RWPE2 (cell line): ENCODE measurements around the gene RIMS4.

Experiments used
- ATAC-seq: fragments of 200-7000 bp; cut with Tn5 transposase; 3 replicates; pipeline ENCODE4 v1.9.1; 2021; ENCODE audit warnings: low read depth
- DNase-seq: peaks from one replicate; pipeline ENCODE4 v3.0.0-alpha.2; 2020; ENCODE audit warnings: low spot score
- H3K27ac ChIP-seq: fragments of 450-650 bp; 2 replicates; pipeline ENCODE4 v1.5.1; 2017; ENCODE audit warnings: mild to moderate bottlenecking; ENCODE audit not compliant: poor library complexity, severe bottlenecking
- H3K27me3 ChIP-seq: fragments of 250-450 bp; sonication (Bioruptor Pico); 2 replicates; pipeline ENCODE4 v1.5.1; 2021; ENCODE audit warnings: mild to moderate bottlenecking, moderate library complexity; ENCODE audit not compliant: insufficient read depth, poor library complexity, severe bottlenecking
- H3K36me3 ChIP-seq: fragments of 250-450 bp; sonication (Bioruptor Pico); 2 replicates; pipeline ENCODE4 v1.5.1; 2020; ENCODE audit warnings: low read depth, mild to moderate bottlenecking, moderate library complexity
- H3K4me1 ChIP-seq: fragments of 250-450 bp; sonication (Bioruptor Pico); 2 replicates; pipeline ENCODE4 v1.5.1; 2021; ENCODE audit warnings: mild to moderate bottlenecking, moderate library complexity; ENCODE audit not compliant: insufficient read depth, poor library complexity, severe bottlenecking
- H3K4me3 ChIP-seq: fragments of 250-450 bp; sonication (Bioruptor Pico); 2 replicates; pipeline ENCODE4 v1.5.1; 2021; ENCODE audit warnings: mild to moderate bottlenecking, moderate library complexity; ENCODE audit not compliant: severe bottlenecking
- H3K9me3 ChIP-seq: fragments of 250-450 bp; sonication (Bioruptor Pico); 2 replicates; pipeline ENCODE4 v1.5.1; 2021; ENCODE audit warnings: mild to moderate bottlenecking, moderate library complexity; ENCODE audit not compliant: severe bottlenecking
- CTCF ChIP-seq: fragments of 450-650 bp; IDR thresholded peaks from one replicate; pipeline ENCODE4 v1.5.1; 2017; ENCODE audit warnings: mild to moderate bottlenecking, moderate library complexity; ENCODE audit not compliant: poor library complexity, severe bottlenecking

The RIMS4 gene

DNA sequence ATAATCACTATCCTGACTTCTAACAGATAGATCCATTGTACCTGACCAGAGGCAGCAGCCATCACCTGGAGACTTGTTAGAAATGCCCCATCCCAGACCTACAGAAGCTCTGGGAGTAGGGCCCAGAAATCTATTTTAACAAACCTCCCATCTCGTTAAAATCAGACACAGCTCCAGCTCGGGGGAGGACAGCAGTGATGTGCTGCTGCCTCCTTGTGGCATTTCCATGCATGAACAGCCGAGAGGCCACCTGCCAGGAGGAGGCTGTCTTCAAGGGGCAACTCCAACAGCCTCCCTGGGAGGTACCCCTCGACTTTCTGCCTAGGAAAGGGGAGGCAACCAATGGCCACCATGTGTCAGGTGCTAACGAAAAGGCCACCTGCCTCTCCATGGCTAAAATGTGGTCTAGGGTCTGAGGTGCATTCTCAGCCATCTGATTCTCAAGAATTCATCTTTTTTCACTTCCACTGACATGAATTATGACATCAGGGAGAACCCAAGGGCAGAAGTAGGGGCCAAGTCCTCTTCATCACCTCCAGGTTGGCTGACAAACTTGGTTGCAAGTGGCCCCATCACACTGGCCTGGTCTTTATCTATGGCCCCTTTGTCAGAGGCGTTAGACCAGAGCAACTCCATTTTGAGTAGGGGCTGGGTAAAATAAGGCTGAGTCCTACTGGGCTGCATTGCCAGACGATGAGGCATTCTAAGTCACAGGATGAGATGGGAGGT lies 76.8 kb downstream of the RIMS4 start:
- Histone ChIP-seq H3K27ac (no peak overlapping the region), H3K27me3 (no peaks in the 10 kb centered on the region), H3K4me3 (no peak overlapping the region), H3K9me3 (no peaks in the 10 kb centered on the region), H3K4me1 (peaks cover 35% of the 10 kb centered on the region), H3K36me3 (no peaks in the 10 kb centered on the region)
- no peak for DNase-seq
- TF ChIP-seq CTCF: peak; percentile 100
- peak; percentile 20 for ATAC-seq

- no peaks in the 10 kb centered on the region for H3K9me3 ChIP-seq
- H3K4me3 ChIP-seq: no peak overlapping the region
- ATAC-seq: no peak
- H3K36me3 ChIP-seq: no peaks in the 10 kb centered on the region
- peaks cover 44% of the 10 kb centered on the region for H3K4me1 ChIP-seq
- TF ChIP-seq CTCF: no peak
- H3K27me3 ChIP-seq: no peaks in the 10 kb centered on the region
- no peak for DNase-seq
- peak overlapping the region; percentile 91 for H3K27ac ChIP-seq
Measured at GRCh38 chr20:44732327-44732726, 78.0 kb downstream of the RIMS4 start.

DNA sequence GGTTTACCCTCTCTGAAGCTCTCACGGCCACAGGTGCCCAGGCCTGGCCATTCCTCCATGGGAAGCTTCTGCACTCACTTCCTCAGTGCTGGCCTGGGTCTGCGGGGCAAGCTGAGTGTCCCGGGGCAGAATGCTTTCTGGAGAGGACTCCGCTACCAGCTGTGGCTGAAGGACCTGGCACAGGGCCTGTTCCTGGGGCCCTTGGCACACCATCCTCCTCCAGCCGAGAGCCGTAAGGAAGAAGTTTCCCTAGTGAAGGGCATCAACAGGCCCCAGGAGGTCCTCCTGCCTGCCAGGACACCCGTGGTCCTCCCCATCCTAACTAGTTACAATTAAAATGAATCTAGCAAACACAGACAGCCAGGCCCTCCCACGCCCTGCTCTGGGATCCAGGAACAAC lies 78.7 kb downstream of the RIMS4 start:
- H3K4me1 ChIP-seq: peaks cover 44% of the 10 kb centered on the region
- ATAC-seq (no peak), DNase-seq (no peak)
- no peak overlapping the region for H3K4me3 ChIP-seq
- H3K9me3 ChIP-seq: no peaks in the 10 kb centered on the region
- TF ChIP-seq CTCF: no peak
- peak overlapping the region; percentile 91 for H3K27ac ChIP-seq
- H3K36me3 ChIP-seq: no peaks in the 10 kb centered on the region
- H3K27me3 ChIP-seq: no peaks in the 10 kb centered on the region

GRCh38 chr20:44730441-44730840 lies 79.9 kb downstream of the RIMS4 start:
- Histone ChIP-seq H3K27me3 (no peaks in the 10 kb centered on the region), H3K4me1 (peaks cover 43% of the 10 kb centered on the region), H3K9me3 (no peaks in the 10 kb centered on the region), H3K4me3 (no peak overlapping the region), H3K27ac (peak overlapping the region; percentile 91), H3K36me3 (no peaks in the 10 kb centered on the region)
- ATAC-seq: peak; percentile 50
- DNase-seq: no peak
- no peak for TF ChIP-seq CTCF

DNA sequence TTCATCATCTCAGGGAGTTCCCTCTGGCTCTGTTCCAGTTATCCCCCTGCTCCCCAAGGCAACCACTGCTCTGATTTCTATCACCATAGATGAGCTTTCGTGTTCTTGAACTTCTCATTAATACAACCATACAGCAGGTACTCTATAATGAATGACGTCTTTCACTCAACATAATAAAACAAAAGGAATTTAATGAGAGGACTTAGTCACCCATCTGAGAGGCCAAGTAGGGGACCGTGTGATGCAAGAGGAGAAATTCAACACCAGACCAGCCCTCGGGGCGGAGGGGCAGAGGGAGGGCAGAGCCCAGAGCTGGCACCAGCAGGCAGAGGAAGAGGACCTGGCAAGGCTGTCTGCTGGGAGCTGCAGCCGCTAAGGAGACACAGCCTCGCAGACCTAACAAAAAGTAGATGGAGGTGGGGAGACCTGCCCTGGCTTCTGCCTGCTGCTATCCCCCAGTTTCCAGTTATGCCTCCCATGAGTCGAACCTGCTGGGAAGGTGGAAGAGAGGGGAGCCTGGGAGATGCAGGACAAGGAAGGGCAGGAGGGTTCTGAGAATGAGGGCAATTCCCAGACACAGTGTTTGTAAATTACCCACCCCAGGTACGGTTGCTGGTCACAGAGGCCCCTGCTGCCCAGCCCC lies 81.4 kb downstream of the RIMS4 start:
- TF ChIP-seq CTCF: no peak
- peaks cover 40% of the 10 kb centered on the region for H3K4me1 ChIP-seq
- no peak overlapping the region for H3K4me3 ChIP-seq
- DNase-seq (peak; percentile 100), ATAC-seq (peak; percentile 88)
- no peaks in the 10 kb centered on the region for H3K27me3 ChIP-seq
- peak overlapping the region; percentile 91 for H3K27ac ChIP-seq
- no peaks in the 10 kb centered on the region for H3K9me3 ChIP-seq
- no peaks in the 10 kb centered on the region for H3K36me3 ChIP-seq
